Mesenchymal stem cell (in vitro differentiated cells and primary cell): ENCODE measurements around the gene RNPS1. TPM values are rescaled to one million over a fixed set of nuclear protein-coding genes. Genes with fewer than 3 reads are reported as not detected.

Experiments used
- DNase-seq: peaks from one replicate; pipeline ENCODE4 v3.0.0-alpha.2; 2013
- H2AFZ ChIP-seq: one replicate; pipeline ENCODE4 v1.6.1; 2013; ENCODE audit warnings: low read depth, mild to moderate bottlenecking, control low read depth, inconsistent platforms, low read length, moderate library complexity
- H2AK5ac ChIP-seq: 2 replicates; pipeline ENCODE4 v1.6.1; 2013; ENCODE audit warnings: low read length, moderate library complexity, mild to moderate bottlenecking, inconsistent platforms; ENCODE audit not compliant: severe bottlenecking
- H2BK120ac ChIP-seq: one replicate; pipeline ENCODE4 v1.6.1; 2013; ENCODE audit warnings: low read depth, mild to moderate bottlenecking, inconsistent platforms, low read length, moderate library complexity
- H2BK12ac ChIP-seq, 2 experiments: one replicate each; pipeline ENCODE4 v1.6.1; 2013; ENCODE audit warnings: inconsistent platforms in 2 of 2, low read length in 2 of 2, mild to moderate bottlenecking in 2 of 2, moderate library complexity in 2 of 2, control low read depth in 1 of 2
- H2BK15ac ChIP-seq: one replicate; pipeline ENCODE4 v1.6.1; 2013; ENCODE audit warnings: mild to moderate bottlenecking, low read depth, inconsistent platforms; ENCODE audit not compliant: poor library complexity, severe bottlenecking
- H2BK5ac ChIP-seq: 2 replicates; pipeline ENCODE4 v1.6.1; 2013; ENCODE audit warnings: low read depth, mild to moderate bottlenecking, low read length, control low read depth, inconsistent platforms; ENCODE audit not compliant: poor library complexity, severe bottlenecking
- H3K14ac ChIP-seq, 2 experiments: one replicate each; pipeline ENCODE4 v1.6.1; 2013; ENCODE audit warnings: inconsistent platforms in 2 of 2, low read length in 2 of 2, control low read depth in 1 of 2, mild to moderate bottlenecking in 1 of 2, moderate library complexity in 1 of 2
- H3K18ac ChIP-seq, 2 experiments: one replicate each; pipeline ENCODE4 v1.6.1; 2013; ENCODE audit warnings: inconsistent platforms in 2 of 2, low read length in 2 of 2, control low read depth in 1 of 2, low read depth in 1 of 2, mild to moderate bottlenecking in 1 of 2
- H3K23ac ChIP-seq, 2 experiments: one replicate each; pipeline ENCODE4 v1.6.1; 2013; ENCODE audit warnings: inconsistent platforms in 2 of 2, low read length in 2 of 2, mild to moderate bottlenecking in 2 of 2, moderate library complexity in 2 of 2, control low read depth in 1 of 2
- H3K27ac ChIP-seq: 2 replicates; pipeline ENCODE4 v1.5.1; 2013; ENCODE audit warnings: mild to moderate bottlenecking, moderate library complexity, low read length, control low read depth, inconsistent platforms; ENCODE audit not compliant: poor library complexity, severe bottlenecking
- H3K27me3 ChIP-seq, 2 experiments: 2 replicates each; pipeline versions ENCODE4 v1.6.1 to v1.7.0; 2013; ENCODE audit warnings: low read length in 2 of 2, mild to moderate bottlenecking in 2 of 2, moderate library complexity in 2 of 2, control low read depth in 1 of 2, inconsistent platforms in 1 of 2; ENCODE audit not compliant: control insufficient read depth in 1 of 2, insufficient read depth in 1 of 2
- H3K36me3 ChIP-seq, 2 experiments: 2 replicates each; pipeline versions ENCODE4 v1.6.1 to v1.7.0; 2013; ENCODE audit warnings: low read length in 2 of 2, control low read depth in 1 of 2, inconsistent platforms in 1 of 2, low read depth in 1 of 2, mild to moderate bottlenecking in 1 of 2; ENCODE audit not compliant: insufficient read depth in 2 of 2, control insufficient read depth in 1 of 2
- H3K4ac ChIP-seq, 2 experiments: one replicate each; pipeline ENCODE4 v1.6.1; 2013; ENCODE audit warnings: inconsistent platforms in 2 of 2, low read length in 2 of 2, mild to moderate bottlenecking in 2 of 2, moderate library complexity in 2 of 2, control low read depth in 1 of 2, low read depth in 1 of 2
- H3K4me1 ChIP-seq: 2 replicates; pipeline ENCODE4 v1.6.1; 2013; ENCODE audit warnings: low read depth, low read length, control low read depth; ENCODE audit not compliant: control insufficient read depth, insufficient read depth
- H3K4me2 ChIP-seq: 2 replicates; pipeline ENCODE4 v1.6.1; 2013; ENCODE audit warnings: low read length, mild to moderate bottlenecking, inconsistent platforms; ENCODE audit not compliant: poor library complexity, severe bottlenecking
- H3K4me3 ChIP-seq, 2 experiments: 2 replicates each; pipeline versions ENCODE4 v1.5.1 to v1.7.0; 2013; ENCODE audit warnings: low read length in 2 of 2, mild to moderate bottlenecking in 2 of 2, control low read depth in 1 of 2, low read depth in 1 of 2; ENCODE audit not compliant: insufficient read depth in 1 of 2
- H3K79me1 ChIP-seq: replicated peaks from 2 replicates; pipeline ENCODE4 v1.6.1; 2013; ENCODE audit warnings: mild to moderate bottlenecking, control low read depth, low read length, inconsistent platforms; ENCODE audit not compliant: poor library complexity, severe bottlenecking
- H3K9ac ChIP-seq: 2 replicates; pipeline ENCODE4 v1.7.0; 2013; ENCODE audit warnings: mild to moderate bottlenecking, low read length, moderate library complexity
- H3K9me3 ChIP-seq: 2 replicates; pipeline ENCODE4 v1.7.0; 2013; ENCODE audit warnings: mild to moderate bottlenecking, low read length; ENCODE audit not compliant: control insufficient read depth
- H4K8ac ChIP-seq: one replicate; pipeline ENCODE4 v1.6.1; 2013; ENCODE audit warnings: inconsistent platforms, mild to moderate bottlenecking, low read length, moderate library complexity
- H4K91ac ChIP-seq: one replicate; pipeline ENCODE4 v1.6.1; 2013; ENCODE audit warnings: mild to moderate bottlenecking, low read length, inconsistent platforms
- WGBS: methylation state at CpG from one replicate; pipeline ENCODE4 v1.1.7; 2013; ENCODE audit warnings: mixed read lengths; 5-methylcytosine and 5-hydroxymethylcytosine counted together
- polyA plus RNA-seq, 2 experiments: library from polyadenylated mRNA; stranded (reverse); fragments of 200-250 nt; gene quantifications; one replicate each; pipeline ENCODE4 v1.2.3, GENCODE V29; 2013

The RNPS1 gene, protein sequence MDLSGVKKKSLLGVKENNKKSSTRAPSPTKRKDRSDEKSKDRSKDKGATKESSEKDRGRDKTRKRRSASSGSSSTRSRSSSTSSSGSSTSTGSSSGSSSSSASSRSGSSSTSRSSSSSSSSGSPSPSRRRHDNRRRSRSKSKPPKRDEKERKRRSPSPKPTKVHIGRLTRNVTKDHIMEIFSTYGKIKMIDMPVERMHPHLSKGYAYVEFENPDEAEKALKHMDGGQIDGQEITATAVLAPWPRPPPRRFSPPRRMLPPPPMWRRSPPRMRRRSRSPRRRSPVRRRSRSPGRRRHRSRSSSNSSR
- 126 TPM for polyA plus RNA-seq (2013, experiment 1 of 2)
- polyA plus RNA-seq (2013, experiment 2 of 2), result 118 TPM

DNA sequence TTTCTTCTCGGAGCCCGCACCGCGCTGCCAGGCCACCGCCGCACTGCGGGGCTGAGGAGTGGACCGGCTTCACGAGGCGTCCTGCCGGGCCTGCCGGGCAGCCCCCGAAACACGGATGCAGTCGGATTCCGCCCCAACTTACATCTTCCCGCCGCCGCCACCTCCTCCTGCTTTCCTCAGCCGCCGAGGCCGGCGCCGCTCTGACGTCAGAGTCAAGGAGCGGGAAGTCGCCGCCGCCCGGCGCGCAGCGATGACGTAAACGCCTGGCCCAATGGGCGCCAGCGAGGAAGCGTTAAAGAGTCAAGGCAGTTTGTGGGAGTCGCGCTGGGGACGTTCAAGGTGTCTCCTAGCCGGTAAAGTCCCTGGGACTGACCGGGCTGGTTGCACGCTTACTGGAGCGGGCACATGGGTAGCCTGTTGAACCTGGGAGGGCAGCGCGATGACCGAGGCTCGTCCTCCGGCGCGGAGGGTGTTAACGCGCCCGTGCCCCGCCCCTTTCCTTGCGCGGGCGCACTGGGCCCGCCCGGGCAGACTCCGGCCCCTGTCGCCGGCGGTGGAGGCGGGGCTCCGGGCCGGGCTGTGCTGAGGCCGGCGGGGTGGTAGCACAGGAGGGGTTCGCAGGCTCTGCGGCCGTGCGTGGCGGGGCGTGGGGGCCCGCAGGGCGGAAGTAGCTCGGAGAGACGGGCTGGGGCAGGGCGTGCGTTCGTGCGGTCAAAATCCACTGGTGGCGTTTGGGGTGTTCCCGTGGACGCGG, at the start of gene RNPS1:
Gene RNPS1 (minus strand): TSS at position 214 of the 754 bp plus-strand sequence. CDS start 3,483 bp downstream, outside the sequence.
- peak within 1 kb of the TSS; percentile 99 for H2BK15ac ChIP-seq

DNA sequence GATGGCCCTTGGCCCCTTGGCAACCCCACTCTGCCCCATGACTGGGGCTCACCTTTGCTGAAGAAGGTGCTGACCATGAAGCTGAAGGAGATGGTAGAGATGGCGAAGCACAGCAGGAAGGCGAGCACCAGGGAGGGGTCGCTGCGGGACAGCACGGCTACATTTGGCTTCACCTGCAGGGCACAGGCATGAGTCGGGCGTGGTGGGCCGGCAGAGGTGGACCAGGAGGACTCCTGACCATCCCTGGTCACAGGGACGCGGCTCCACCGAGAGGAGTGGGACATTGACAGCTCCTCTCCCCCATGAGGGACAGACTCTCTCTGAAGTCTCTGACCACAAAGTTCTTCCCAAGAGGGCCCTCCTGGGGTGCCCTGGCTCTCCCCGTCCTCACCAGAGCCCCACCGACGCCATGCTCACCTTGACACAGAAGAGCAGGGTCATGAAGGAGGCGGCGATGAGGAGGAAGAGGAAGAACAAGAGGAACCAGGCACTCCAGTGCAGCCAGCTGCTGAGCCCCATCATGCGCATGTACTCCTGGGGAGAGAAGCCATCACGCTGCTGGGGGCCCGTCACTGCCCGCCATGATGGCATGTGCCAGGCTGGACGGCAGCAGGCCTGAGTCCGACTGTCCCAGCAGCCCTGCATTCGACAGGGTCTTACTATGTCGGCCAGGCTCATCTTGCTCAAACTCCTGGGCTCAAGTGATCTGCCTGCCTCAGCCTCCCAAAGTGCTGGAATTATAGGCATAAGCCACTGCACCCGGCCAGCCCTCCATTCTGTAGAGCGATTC, 49.5 kb upstream of the RNPS1 start:
- 89% methylated on average over 26 of the region's 26 CpGs for WGBS
- Histone ChIP-seq H3K4me3 (no peak overlapping the region), H3K27me3 (peaks cover 0 to 21% of the 10 kb centered on the region in 2 experiments), H2BK12ac (no peak overlapping the region), H3K23ac (no peak overlapping the region), H2BK120ac (no peak overlapping the region), H4K91ac (no peak overlapping the region), H4K8ac (no peak overlapping the region), H3K4me1 (no peaks in the 10 kb centered on the region), H2AFZ (no peak overlapping the region), H3K9ac (no peak overlapping the region), H3K9me3 (no peaks in the 10 kb centered on the region), H3K18ac (no peak overlapping the region), H3K4ac (no peak overlapping the region), H2BK5ac (no peak overlapping the region), H3K4me2 (no peak overlapping the region), H2BK15ac (no peak overlapping the region), H2AK5ac (no peak overlapping the region), H3K79me1 (no peaks in the 10 kb centered on the region), H3K36me3 (no peaks in the 10 kb centered on the region), H3K27ac (no peak overlapping the region), H3K14ac (no peak overlapping the region)
- no peak for DNase-seq

More for the DNA sequence above, at the start of gene RNPS1:
- peak; percentile 97 for DNase-seq
- Histone ChIP-seq H3K27me3 (no peaks in the 10 kb centered on the region), H2AK5ac (no peak within 1 kb of the TSS), H3K4me3 (peak within 1 kb of the TSS; percentile 90), H3K4me2 (peak within 1 kb of the TSS; percentile 78), H3K9me3 (no peaks in the 10 kb centered on the region), H2BK12ac (peak within 1 kb of the TSS; percentile 50 to 86), H2BK5ac (peak within 1 kb of the TSS; percentile 100), H3K79me1 (peaks cover 33% of the 10 kb centered on the region), H3K27ac (peak within 1 kb of the TSS; percentile 99), H3K18ac (peak within 1 kb of the TSS; percentile 96 to 99), H3K4me1 (peaks cover 23% of the 10 kb centered on the region), H4K8ac (peak within 1 kb of the TSS; percentile 99), H3K23ac (no peak within 1 kb of the TSS), H2AFZ (peak within 1 kb of the TSS; percentile 86), H3K14ac (peak within 1 kb of the TSS in 1 of 2 experiments; percentile 97), H3K4ac (peak within 1 kb of the TSS; percentile 85 to 96), H4K91ac (peak within 1 kb of the TSS; percentile 97), H3K9ac (peak within 1 kb of the TSS; percentile 91), H3K36me3 (peaks cover 17 to 27% of the 10 kb centered on the region in 2 experiments), H2BK120ac (peak within 1 kb of the TSS; percentile 64)
- under 1% methylated on average over 66 of the region's 88 CpGs for WGBS

DNA sequence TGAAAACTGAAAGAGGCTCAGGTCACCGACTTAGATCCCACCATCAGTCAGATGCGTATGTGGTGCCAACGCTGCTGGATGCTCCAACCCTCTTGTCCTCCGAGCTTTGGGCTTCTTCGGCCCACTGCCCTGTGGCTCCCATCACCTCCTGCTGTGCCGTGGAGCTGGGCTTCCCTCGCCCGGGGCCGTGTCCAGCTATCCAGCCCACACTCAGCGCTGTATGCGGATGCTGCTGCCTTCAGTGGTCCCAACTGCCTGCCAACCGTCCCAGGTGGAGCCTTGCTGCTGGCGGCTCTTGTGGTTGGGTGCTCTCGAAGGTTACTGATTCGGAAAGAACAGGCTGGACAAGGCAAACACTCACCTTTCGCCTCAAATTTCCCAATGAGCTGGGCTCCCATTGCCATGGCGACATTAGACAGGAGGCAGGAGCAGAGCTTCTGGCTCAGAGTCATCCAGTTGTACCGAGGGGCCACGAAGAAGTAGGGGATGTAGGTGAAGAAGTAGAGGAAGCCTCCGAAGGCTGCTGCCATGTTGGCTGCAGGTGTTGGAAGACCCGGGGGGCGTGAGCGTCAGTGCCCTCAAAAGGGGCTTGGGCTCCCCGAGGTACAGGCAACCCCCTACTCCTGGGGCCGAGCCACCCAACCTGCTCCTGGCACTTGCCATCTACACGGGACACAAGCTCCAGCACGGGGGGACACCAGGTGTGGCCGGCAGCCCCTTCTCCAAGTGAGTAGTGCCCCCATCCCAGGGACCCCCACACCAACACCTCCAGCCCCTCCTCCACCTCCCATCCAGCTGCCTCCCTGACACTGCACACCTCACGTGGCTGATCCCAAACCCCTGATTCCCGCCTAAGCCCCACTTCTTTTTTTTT, 40.4 kb upstream of the RNPS1 start:
- H2BK5ac ChIP-seq, result no peak overlapping the region
- H3K4me3 ChIP-seq, result no peak overlapping the region
- H3K36me3 ChIP-seq, result no peaks in the 10 kb centered on the region
- peak overlapping the region in 1 of 2 experiments; percentile 2 for H3K14ac ChIP-seq
- no peak overlapping the region for H4K91ac ChIP-seq
- H3K4me2 ChIP-seq, result no peak overlapping the region
- peaks cover 4 to 7% of the 10 kb centered on the region in 2 experiments for H3K27me3 ChIP-seq
- H3K4ac ChIP-seq, result no peak overlapping the region
- no peak overlapping the region for H2BK12ac ChIP-seq
- WGBS, result 89% methylated on average over 30 of the region's 30 CpGs
- H3K79me1 ChIP-seq, result no peaks in the 10 kb centered on the region
- DNase-seq, result no peak
- H3K27ac ChIP-seq, result no peak overlapping the region
- no peak overlapping the region for H2AFZ ChIP-seq
- no peak overlapping the region for H3K18ac ChIP-seq
- no peak overlapping the region for H3K23ac ChIP-seq
- no peaks in the 10 kb centered on the region for H3K9me3 ChIP-seq
- H4K8ac ChIP-seq, result no peak overlapping the region
- H2AK5ac ChIP-seq, result no peak overlapping the region
- H2BK120ac ChIP-seq, result no peak overlapping the region
- H2BK15ac ChIP-seq, result no peak overlapping the region
- no peaks in the 10 kb centered on the region for H3K4me1 ChIP-seq
- H3K9ac ChIP-seq, result no peak overlapping the region
